ENCODE data around the gene MORC2. TPM values are rescaled to one million over a fixed set of nuclear protein-coding genes. Genes with fewer than 3 reads are reported as not detected.

MORC2 gene
- total and polyA plus RNA-seq, 2 of the 13 experiments (the other 11 are each of a cell fraction or from before 2014, with no cell fraction given), result 11.9 to 18.3 TPM

- TF ChIP-seq ZNF432 (CRISPR knock-in tag; IDR thresholded peaks at IDR 0.05; ENCODE audit: borderline replicate concordance) (no peak), SNRNP70 (IDR thresholded peaks at IDR 0.05; ENCODE audit: low read depth, low read length) (no peak), ZBTB21 (CRISPR knock-in tag; IDR thresholded peaks at IDR 0.05) (no peak), PHB2 (IDR thresholded peaks at IDR 0.05; ENCODE audit: partially characterized antibody) (no peak), ZNF788 (CRISPR knock-in tag; IDR thresholded peaks at IDR 0.05; ENCODE audit: borderline replicate concordance) (no peak; the same call in 1 of the 2 replicates), HNF1A (IDR thresholded peaks at IDR 0.05; ENCODE audit: low read depth) (no peak), HNF1A (CRISPR knock-in tag; IDR thresholded peaks at IDR 0.05; ENCODE audit: borderline replicate concordance) (no peak), GPN1 (CRISPR knock-in tag; IDR thresholded peaks at IDR 0.05; ENCODE audit: borderline replicate concordance) (no peak), ZNF597 (CRISPR knock-in tag; IDR thresholded peaks at IDR 0.05) (no peak), MYNN (CRISPR knock-in tag; IDR thresholded peaks at IDR 0.05; ENCODE audit: low read depth) (no peak), MAFF (IDR thresholded peaks at IDR 0.05; ENCODE audit: low read depth, low read length) (peak; percentile 32; the same call in 1 of the 2 replicates), ZNF354B (CRISPR knock-in tag; IDR thresholded peaks at IDR 0.05) (no peak), GTF3A (CRISPR knock-in tag; conservative IDR thresholded peaks at IDR 0.05) (no peak), ARID4A (CRISPR knock-in tag; IDR thresholded peaks at IDR 0.05; ENCODE audit: borderline replicate concordance) (peak; percentile 59; the same call in 1 of the 2 replicates), ZNF709 (CRISPR knock-in tag; IDR thresholded peaks at IDR 0.05) (no peak), TBP (CRISPR knock-in tag; IDR thresholded peaks at IDR 0.05) (no peak), ZNF34 (CRISPR knock-in tag; IDR thresholded peaks at IDR 0.05; ENCODE audit: borderline replicate concordance) (no peak), JDP2 (CRISPR knock-in tag; IDR thresholded peaks at IDR 0.05; ENCODE audit: borderline replicate concordance) (no peak), ZBTB38 (CRISPR knock-in tag; IDR thresholded peaks at IDR 0.05) (no peak)
Measured at GRCh38 chr22:30881361-30882183, 87.0 kb downstream of the MORC2 start (continued).

All from HepG2 (cell line).